ENCODE results near the gene HMGCS1. TPM values are rescaled to one million over a fixed set of nuclear protein-coding genes. Genes with fewer than 3 reads are reported as not detected.
A peak's percentile ranks its signal among the peaks of the same experiment; 100 is the strongest.
"Not testable (repeated sequence)": the region's sequence is repeated elsewhere in the genome, so short reads cannot be mapped to it uniquely, and the experiment has no call there.

HMGCS1 gene
- total RNA-seq, 1 donor from 2014 or later: 101 TPM

DNA sequence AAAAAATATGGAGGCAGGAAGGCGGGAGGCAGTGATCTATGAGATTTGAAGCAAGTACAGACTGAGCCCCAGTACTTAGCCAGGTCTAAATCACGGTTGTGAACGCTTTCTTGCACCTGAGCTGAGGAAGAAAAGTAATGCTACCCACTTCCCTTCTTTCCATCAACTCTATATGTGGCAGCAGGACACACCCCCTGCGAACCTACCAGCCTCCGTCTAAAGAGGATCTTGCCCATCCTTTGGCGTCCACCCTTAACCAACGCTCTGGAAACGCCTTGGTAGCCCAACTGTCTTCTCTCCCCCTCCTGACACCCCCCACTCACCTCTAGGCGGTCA, 545 bp downstream of the HMGCS1 start:
- no peak for DNase-seq (ENCODE audit: low read depth)

- no peak for DNase-seq (ENCODE audit: low read depth)
Measured at GRCh38 chr5:43312076-43312661, 1.0 kb downstream of the HMGCS1 start.

DNA sequence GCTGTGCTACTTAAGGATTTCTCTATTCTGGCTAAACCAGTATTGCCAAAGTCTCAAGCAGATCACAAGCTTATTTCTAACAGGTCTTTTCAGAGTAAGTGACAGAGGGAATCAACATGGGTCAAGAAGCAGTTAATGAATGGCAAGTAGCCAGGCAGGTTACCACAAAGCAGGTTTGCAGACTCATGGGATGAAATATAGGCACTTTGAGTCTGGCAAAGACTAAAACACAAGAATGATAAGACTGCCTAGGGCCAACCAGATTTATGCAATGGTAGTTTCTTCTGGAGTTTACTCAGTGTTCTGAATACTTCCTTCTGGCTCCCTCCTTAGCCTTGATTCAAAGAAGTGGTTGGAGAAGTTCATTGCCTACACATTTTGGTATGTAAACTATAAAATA, 3.6 kb downstream of the HMGCS1 start:
- no peak for DNase-seq (ENCODE audit: low read depth)

- DNase-seq (ENCODE audit: low read depth): no peak
Measured at GRCh38 chr5:43309122-43309521, 4.1 kb downstream of the HMGCS1 start.

GRCh38 chr5:43306954-43307353, 6.3 kb downstream of the HMGCS1 start:
- not testable (repeated sequence) for DNase-seq (ENCODE audit: low read depth)

DNA sequence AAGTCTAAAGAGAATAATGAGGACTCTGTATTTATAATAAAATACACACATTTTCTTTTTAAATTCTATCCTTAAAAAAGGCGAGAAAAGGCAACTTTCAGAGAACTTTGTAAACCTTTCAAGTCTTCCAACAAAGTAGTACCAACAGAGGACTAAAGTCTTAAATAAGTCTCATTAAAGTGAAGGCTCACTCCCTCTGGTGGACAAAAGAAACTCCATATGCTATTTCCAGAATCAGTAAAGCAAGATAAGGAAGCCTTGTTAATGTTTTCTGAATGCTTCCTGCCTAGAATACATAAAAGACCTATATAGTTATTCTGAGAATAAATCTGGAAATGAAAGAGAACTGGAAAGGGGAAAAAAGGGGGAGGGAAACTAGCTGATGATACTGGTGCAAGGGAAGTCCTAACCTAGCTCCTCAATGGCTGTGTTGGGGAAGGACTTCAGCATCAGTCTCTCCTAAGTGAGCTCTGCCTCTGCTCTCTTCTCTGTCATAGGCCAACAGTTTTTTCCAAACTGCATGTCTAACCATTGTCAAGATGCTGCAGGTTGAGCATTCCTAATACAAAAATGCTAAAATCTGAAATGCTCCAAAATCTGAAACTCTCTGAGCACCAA, 7.2 kb downstream of the HMGCS1 start:
- DNase-seq (ENCODE audit: low read depth): peak; percentile 68

- no peak for DNase-seq (ENCODE audit: low read depth)
Measured at GRCh38 chr5:43304525-43304924, 8.7 kb downstream of the HMGCS1 start.

GRCh38 chr5:43303242-43303641, 10.0 kb downstream of the HMGCS1 start:
- DNase-seq (ENCODE audit: low read depth): no peak

GRCh38 chr5:43302481-43302880, 10.7 kb downstream of the HMGCS1 start:
- DNase-seq (ENCODE audit: low read depth): no peak

DNA sequence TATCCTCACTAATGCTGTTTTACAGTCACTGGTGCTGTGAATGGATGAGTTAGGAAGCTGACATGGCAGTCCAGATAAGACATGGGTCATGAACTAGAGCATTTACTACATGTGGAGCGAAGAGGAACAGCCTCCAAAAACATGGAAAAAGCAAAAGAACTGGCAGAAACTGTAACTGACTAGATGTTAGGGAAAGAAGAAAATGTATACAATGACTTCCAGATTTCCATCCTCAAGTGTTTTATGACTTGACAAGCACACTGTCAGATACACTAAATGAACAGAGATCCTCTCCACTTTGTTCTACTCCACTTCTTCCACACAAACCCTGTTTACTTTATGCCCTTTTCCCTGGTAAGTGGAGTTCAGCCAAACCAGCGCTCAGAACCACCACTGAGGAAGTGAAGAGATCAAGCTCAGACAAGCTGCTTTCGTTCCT, 11.5 kb downstream of the HMGCS1 start:
- no peak for DNase-seq (ENCODE audit: low read depth)

GRCh38 chr5:43300112-43300511, 13.1 kb downstream of the HMGCS1 start:
- no peak for DNase-seq (ENCODE audit: low read depth)

GRCh38 chr5:43298443-43298842, 14.8 kb downstream of the HMGCS1 start:
- no peak for DNase-seq (ENCODE audit: low read depth)

DNA sequence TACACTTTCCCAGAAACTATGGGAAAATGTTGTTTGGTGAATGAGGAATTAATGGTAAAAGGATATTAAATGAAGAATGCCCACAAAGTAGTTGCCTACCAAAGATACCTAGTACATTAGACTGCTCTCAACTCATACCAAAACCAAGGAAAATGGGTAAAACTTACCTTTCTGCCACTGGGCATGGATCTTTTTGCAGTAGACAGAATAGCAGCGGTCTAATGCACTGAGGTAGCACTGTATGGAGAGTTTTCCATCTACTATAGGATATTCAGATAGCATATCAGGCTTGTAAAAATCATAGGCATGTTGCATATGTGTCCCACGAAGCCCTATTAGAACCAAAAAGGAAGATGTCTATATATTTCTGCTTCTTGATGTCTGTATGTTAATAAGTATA, 16.4 kb downstream of the HMGCS1 start:
- no peak for DNase-seq (ENCODE audit: low read depth)

DNA sequence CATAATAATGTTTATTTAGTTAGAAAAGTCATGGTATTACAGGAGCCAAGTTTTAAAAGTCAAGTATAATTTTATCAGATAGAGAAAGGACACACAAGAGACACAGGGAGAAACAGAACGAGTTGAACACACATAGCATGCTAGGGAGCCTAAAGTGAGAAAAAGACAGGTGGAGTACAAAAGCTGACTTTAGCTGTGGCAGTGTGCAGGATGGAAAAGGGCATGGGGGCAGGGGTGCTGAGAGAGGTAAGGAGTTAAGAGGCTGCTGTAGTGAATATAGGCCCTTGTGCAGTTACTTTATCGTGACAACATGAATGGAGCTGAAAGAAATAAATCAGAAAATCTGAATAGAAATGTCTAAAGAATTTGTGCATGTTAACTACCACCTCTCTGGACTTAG, 18.0 kb downstream of the HMGCS1 start:
- no peak for DNase-seq (ENCODE audit: low read depth)

DNA sequence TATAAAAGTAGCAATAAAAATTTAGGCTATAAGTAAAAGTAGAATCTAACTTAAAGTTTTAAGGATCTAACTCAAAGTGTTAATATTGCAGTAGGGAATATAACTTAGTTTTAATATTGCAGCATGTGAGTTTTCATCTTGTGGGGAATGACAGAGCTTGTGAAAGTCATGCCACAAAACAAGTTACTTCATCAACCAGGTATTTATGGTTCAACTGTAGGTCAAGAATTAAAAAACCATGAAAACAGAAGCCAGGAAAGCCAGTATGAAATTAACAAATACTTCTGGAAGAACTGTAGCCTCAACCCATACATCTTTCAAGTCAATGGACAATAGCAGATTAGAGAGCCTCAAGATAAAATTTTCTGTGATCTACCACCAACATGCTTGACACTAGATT, 19.0 kb downstream of the HMGCS1 start:
- DNase-seq (ENCODE audit: low read depth): peak; percentile 18

DNA sequence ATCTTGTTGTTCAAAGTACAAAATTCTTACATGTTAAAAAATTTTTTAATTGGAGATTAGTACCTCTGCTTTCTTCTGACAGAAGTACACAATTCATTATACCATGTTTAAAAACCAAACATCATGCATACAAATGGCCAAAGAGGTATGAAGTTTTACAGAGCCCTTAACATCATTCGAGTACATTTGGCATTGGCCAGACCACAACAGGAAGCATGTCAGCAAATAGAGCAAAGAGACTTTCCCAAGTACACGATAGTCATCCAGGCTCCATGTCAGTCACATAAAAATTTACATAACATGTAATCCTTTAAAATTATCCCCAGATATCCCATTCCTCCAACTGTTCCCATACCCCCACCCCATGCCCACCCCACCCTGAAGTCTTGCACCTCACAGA, 22.5 kb downstream of the HMGCS1 start:
- DNase-seq (ENCODE audit: low read depth): no peak

DNA sequence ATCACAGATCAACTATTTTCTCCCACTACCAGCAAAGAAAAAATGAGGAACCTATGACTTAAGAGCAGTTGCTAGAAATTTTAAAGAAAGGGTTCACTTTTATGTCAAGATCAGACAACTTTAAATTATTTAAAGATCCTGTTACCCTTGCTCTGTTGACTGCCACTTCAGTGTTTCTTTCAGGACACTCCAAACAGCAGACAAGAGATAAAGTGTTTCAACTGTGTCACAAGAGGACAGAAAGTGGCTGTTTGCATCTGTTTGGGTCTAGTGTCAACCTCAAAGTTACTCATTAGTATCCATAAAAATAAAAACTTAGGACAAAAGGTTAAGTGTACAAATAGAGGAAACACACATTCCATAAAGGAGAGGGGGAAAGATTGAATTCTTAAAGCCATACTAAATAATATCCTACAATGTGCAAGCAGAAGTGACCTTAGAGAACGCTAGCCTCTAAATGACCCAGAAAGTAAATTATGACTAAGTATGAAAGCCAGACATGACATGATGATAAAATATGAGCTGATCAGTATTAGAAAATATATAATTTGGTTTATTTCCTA, 24.9 kb downstream of the HMGCS1 start:
- no peak for DNase-seq (ENCODE audit: low read depth)

GRCh38 chr5:43287493-43287892, 25.7 kb downstream of the HMGCS1 start:
- DNase-seq (ENCODE audit: low read depth): no peak

GRCh38 chr5:43286623-43287022, 26.6 kb downstream of the HMGCS1 start:
- DNase-seq (ENCODE audit: low read depth): no peak

GRCh38 chr5:43281840-43282658, 31.2 kb downstream of the HMGCS1 start:
- no peak for DNase-seq (ENCODE audit: low read depth)

DNA sequence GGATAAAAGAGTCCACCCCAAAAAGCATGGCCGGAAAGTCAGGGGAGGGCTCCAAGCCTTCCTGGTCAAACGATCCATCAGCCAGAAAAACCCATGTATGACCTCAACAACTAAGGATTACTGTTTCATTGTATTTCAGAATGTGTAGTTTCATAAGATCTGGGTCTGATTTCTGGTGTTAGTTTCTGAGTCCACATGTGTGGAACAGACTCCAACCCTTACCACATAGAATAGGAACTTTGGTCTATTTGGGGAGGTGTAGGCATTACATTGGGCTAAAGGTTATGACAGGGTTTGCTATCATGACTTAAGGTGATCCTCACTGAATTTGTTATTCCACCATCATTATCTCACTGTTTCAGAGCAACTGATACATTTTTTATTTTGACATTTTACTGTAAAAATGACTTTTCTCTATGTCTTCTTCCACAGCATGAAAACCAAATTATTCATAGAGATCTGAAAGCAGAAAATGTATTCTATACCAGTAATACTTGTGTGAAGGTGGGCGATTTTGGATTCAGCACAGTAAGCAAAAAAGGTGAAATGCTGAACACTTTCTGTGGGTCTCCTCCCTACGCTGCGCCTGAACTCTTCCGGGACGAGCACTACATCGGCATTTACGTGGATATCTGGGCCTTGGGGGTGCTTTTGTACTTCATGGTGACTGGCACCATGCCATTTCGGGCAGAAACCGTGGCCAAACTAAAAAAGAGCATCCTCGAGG, 33.5 kb downstream of the HMGCS1 start:
- DNase-seq (ENCODE audit: low read depth): no peak

DNA sequence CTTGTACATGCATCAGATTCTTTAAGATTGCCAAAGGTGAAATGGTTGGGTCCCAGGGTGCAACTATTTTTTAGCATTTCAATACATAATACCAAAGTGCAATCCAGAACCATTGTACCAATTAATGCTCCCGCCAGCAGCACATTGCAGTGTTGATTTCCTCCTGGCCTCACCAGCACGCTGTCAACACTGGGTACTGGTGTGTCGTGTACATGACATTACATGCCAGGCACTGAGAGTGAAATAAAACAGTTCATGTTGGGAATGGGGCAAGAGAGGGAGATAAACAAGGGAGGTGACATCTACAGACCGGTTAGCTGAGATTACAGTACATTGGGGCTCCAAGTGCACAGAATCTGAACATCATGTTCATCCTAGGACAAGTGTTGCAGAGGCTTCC, 37.8 kb downstream of the HMGCS1 start:
- no peak for DNase-seq (ENCODE audit: low read depth)
